Astrocyte of the spinal cord (primary cell): ENCODE results near the gene GNAS.
A peak's percentile ranks its signal among the peaks of the same experiment; 100 is the strongest.
"Not testable (repeated sequence)": the region's sequence is repeated elsewhere in the genome, so short reads cannot be mapped to it uniquely, and the experiment has no call there.

Experiments used
- DNase-seq: peaks from one replicate; pipeline ENCODE4 v3.0.0; 2011; ENCODE audit warnings: low read depth, low spot score
- H3K4me3 ChIP-seq: 2 replicates; pipeline ENCODE4 v1.5.1; 2011; ENCODE audit warnings: low read depth, mild to moderate bottlenecking, low read length, moderate library complexity
- in situ Hi-C: cut with HindIII; loops from 2 replicates; pipeline ENCODE4 v1.10.0; 2017; ENCODE audit warnings: low sequenced_read_pairs
- TF ChIP-seq, protein P1 (sequence below): IDR thresholded peaks from 2 replicates; pipeline ENCODE4 v1.5.1; 2012; ENCODE audit warnings: low read depth, mild to moderate bottlenecking, low read length, inconsistent platforms

GNAS gene

DNA sequence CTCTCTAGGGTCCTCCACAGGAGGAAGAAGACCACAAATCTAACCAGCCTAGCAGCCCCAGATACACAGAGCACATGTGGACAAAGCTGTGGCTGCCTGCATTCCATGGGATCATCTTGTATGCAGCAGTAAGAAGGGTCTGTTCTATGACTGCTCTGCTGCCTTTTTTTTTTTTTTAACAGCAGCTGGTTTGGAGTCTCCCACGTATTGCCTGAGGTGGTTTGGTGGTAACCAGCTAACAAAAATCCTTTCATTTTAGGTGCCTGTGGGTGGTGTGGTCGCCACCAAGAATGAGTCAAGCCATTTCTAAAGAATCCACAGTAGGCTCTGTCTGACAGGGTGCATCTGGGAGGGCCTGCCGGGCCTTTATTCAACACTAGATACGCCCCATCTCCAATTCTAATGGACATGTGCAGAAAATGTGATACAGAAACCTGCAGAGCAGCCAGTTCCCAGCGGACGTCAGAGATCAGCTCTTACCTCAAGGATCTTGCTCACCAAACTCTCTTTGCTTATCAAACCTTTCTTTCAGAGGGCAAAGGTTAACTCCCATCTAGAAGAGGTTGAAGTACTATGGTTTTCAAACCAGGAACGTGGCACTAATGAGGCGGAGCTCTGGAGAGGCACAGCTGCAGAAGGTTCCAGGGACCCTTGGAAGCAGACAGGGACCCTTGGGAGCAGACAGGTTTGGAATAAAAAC is 33.8 kb upstream of the GNAS start:
- DNase-seq = peak; percentile 74
- no peak overlapping the region for H3K4me3 ChIP-seq
- in situ Hi-C loops = no loop called here
- TF ChIP-seq, protein P1, sequence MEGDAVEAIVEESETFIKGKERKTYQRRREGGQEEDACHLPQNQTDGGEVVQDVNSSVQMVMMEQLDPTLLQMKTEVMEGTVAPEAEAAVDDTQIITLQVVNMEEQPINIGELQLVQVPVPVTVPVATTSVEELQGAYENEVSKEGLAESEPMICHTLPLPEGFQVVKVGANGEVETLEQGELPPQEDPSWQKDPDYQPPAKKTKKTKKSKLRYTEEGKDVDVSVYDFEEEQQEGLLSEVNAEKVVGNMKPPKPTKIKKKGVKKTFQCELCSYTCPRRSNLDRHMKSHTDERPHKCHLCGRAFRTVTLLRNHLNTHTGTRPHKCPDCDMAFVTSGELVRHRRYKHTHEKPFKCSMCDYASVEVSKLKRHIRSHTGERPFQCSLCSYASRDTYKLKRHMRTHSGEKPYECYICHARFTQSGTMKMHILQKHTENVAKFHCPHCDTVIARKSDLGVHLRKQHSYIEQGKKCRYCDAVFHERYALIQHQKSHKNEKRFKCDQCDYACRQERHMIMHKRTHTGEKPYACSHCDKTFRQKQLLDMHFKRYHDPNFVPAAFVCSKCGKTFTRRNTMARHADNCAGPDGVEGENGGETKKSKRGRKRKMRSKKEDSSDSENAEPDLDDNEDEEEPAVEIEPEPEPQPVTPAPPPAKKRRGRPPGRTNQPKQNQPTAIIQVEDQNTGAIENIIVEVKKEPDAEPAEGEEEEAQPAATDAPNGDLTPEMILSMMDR = no peak

DNA sequence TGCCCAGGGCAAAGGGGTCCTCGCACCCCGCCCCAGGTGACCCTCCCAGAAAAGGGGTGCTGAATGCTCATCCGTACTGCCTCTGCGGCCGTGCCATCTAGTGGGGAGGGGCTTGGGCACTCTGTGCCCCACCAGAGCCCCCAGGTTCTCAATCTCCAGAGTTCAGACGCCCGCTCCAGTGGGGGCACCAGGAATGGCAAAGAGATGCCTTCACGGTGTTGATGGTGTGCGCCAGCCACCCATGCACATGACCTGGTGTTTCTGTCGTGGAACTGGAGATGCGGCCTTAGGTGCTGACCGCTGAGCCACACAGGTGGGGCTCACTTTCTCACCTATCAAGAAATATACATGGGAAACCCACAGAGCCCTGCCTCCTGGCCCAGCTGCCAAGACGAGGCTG is 32.6 kb upstream of the GNAS start:
- DNase-seq = no peak
- H3K4me3 ChIP-seq = no peak overlapping the region
- in situ Hi-C loops = no loop called here
- TF ChIP-seq, protein P1 = no peak

DNA sequence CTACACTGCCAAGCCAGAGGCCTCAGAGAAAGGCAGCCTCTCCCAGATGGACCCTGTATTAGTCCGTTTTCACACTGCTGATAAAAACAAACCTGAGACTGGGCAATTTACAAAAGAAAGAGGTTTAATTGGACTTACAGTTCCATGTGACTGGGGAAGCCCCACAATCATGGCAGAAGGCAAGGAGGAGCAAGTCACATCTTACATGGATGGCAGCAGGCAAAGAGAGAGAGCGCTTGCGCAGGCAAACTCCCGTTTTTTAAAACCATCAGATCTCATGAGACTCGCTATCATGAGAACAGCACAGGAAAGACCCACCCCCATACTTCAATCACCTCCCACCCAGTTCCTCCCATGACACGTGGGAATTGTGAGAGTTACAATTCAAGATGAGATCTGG is 32.0 kb upstream of the GNAS start:
- in situ Hi-C loops, H3K4me3 ChIP-seq, DNase-seq: not testable (repeated sequence)

DNA sequence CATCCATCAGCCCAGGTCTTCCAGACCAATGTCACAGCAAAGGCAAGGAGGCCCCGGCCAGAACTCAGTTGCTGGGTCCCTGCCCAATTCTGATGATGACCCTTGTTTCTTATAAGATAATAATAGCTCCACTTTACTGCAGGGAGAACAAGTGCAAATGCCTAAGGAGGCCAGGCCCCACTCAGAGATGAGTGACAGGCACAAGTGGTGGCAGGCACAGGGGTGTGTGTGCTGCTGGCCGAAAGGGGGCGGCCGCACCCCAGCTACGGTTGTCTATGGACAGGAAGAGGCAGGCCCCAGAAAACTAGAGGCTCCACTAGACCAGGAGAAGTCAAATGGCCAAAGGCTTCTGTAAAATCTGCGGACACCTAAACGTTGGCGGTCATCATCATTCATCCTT is 30.4 kb upstream of the GNAS start:
- in situ Hi-C loops = no loop called here

DNA sequence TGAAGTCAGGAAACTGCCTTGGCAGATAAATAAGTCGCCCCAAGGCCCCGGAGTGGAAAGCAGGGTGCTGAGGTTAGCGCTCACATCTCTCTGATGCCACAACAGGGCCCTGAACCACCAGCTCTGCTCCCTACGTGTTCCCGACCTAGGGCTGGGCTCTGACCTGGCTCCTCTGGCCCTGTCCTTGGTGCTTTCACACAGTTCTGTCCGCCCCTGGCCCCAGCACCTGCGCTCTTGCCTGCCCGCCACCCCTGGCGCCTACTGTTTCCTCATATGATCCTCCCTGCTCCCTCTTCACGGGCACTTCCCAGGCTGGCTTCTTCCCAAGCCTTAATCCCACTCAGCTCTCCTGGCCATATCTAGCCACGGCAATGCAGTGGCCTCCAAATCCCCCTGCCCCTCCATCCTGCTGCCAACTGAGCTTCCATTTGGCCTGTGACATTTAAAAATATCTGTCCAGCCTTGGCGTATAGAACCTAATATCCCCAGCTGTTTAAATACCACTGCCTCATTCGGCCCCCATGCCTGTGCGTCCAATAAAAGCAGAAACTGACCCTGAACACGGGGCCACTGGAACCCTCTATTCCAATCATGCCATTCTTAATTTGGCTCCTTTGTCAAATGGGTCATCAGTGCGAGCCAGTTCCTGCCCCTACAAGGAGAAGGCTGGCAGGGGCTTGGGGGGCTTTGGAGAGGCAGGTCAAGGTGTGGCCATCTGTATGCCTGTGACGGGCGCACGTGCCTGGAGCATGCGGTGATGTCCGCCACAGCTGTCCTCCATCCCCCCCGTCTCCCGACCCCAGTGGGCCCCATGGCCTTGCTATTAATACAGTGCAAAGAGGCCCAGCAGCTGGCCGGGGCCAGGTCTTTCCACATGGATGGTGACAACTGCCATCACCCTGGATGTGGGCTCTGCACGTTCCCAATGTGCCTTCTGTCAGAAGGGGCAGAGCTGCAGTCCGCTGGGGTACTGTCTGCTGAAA is 29.5 kb upstream of the GNAS start:
- no peak overlapping the region for H3K4me3 ChIP-seq
- in situ Hi-C loops = no loop called here
- TF ChIP-seq, protein P1 = no peak
- DNase-seq = no peak

More for the DNA sequence above, 30.4 kb upstream of the GNAS start:
- H3K4me3 ChIP-seq = no peak overlapping the region
- no peak for DNase-seq
- TF ChIP-seq, protein P1 = no peak

DNA sequence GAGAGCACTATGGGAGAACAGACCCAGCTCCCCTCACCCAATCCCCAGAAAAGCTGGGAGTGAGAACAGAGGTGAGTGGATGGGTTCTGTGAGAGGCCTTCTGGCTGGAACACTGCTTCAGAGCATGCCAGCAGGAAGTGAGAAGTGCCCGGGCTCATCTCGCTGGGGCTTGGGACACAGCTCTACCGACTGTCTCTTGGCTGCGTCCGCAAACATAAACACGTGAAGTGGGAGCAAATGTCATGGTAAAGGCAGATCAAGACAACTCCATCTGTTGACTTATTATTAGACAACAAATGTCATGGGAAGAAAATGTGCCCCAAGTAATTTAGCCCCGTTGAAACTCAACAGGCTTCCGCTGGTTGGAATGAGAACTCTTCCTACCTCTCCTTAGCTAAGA is 27.7 kb upstream of the GNAS start:
- TF ChIP-seq, protein P1 = no peak
- no peak for DNase-seq
- H3K4me3 ChIP-seq = no peak overlapping the region
- in situ Hi-C loops = loop anchor here (25.0 kb wide), 1 partner anchor 588 kb away; the partner anchor contains the start of gene ANKRD60
